Karpas-422 (cell line): ENCODE measurements around the gene NACC1. TPM values are rescaled to one million over a fixed set of nuclear protein-coding genes. Genes with fewer than 3 reads are reported as not detected.

ENCODE experiments used
- DNase-seq: peaks from one replicate; pipeline ENCODE4 v3.0.0-alpha.2; 2015
- H2AFZ ChIP-seq: fragments of 200-600 bp; sonication (generic); 2 replicates; pipeline ENCODE4 v1.6.1; 2014; ENCODE audit warnings: antibody characterized with exemption, low read length, mixed read lengths
- H3K27ac ChIP-seq: fragments of 200-600 bp; sonication (generic); 2 replicates; pipeline ENCODE4 v1.5.1; 2014; ENCODE audit warnings: mild to moderate bottlenecking, low read length, moderate library complexity
- H3K27me3 ChIP-seq: fragments of 200-600 bp; sonication (generic); 2 replicates; pipeline ENCODE4 v1.6.1; 2014; ENCODE audit warnings: low read length, mixed read lengths
- H3K36me3 ChIP-seq: fragments of 200-600 bp; sonication (generic); 2 replicates; pipeline ENCODE4 v1.6.1; 2014; ENCODE audit warnings: low read length, mixed read lengths; ENCODE audit not compliant: insufficient read depth
- H3K4me1 ChIP-seq: fragments of 200-600 bp; sonication (generic); 2 replicates; pipeline ENCODE4 v1.6.1; 2014; ENCODE audit warnings: mild to moderate bottlenecking, low read length, mixed read lengths
- H3K4me2 ChIP-seq: fragments of 200-600 bp; sonication (generic); 2 replicates; pipeline ENCODE4 v1.6.1; 2014; ENCODE audit warnings: low read length, low read depth, mild to moderate bottlenecking; ENCODE audit not compliant: poor library complexity, severe bottlenecking
- H3K4me3 ChIP-seq: fragments of 200-600 bp; sonication (generic); 2 replicates; pipeline ENCODE4 v1.5.1; 2014; ENCODE audit warnings: mild to moderate bottlenecking, antibody characterized with exemption, low read length, mixed read lengths
- H3K79me2 ChIP-seq: fragments of 200-600 bp; sonication (generic); 2 replicates; pipeline ENCODE4 v1.6.1; 2014; ENCODE audit warnings: mild to moderate bottlenecking, low read length, mixed read lengths
- H3K9ac ChIP-seq: fragments of 200-600 bp; sonication (generic); 2 replicates; pipeline ENCODE4 v1.6.0; 2014; ENCODE audit warnings: low read length
- H3K9me2 ChIP-seq: fragments of 200-600 bp; sonication (generic), shearing (Covaris generic); replicated peaks from 2 replicates; pipeline ENCODE4 v1.6.0; 2014; ENCODE audit warnings: mild to moderate bottlenecking, low read length, moderate library complexity; ENCODE audit not compliant: insufficient read depth
- H3K9me3 ChIP-seq: fragments of 300-700, 200-600 bp; sonication (generic); 2 replicates; pipeline ENCODE4 v1.6.1; 2014; ENCODE audit warnings: low read length, mixed read lengths
- H4K20me1 ChIP-seq: fragments of 200-600 bp; sonication (generic); 2 replicates; pipeline ENCODE4 v1.6.1; 2014; ENCODE audit warnings: mild to moderate bottlenecking, antibody characterized with exemption, low read length, low read depth; ENCODE audit not compliant: insufficient read depth
- total RNA-seq: library from RNA; depleted of rRNA; stranded (reverse); fragments of >200 nt; shearing (Covaris generic); gene quantifications from 2 replicates; pipeline ENCODE4 v1.2.3, GENCODE V29; 2014; ENCODE audit warnings: low replicate concordance; rRNA removed

Gene NACC1
- 28.0 and 76.4 TPM in 2 replicates for total RNA-seq

GRCh38 chr19:13117772-13118423, at the start of gene NACC1:
NACC1 (plus strand) TSS chr19:13118264; CDS start chr19:13135208, 16,944 bp downstream.
- H3K27ac ChIP-seq = peak within 1 kb of the TSS; percentile 91
- H4K20me1 ChIP-seq = peaks cover 40% of the 10 kb centered on the region
- H3K27me3 ChIP-seq = no peaks in the 10 kb centered on the region
- H3K36me3 ChIP-seq = no peaks in the 10 kb centered on the region
- peak within 1 kb of the TSS; percentile 100 for H3K9ac ChIP-seq
- peak; percentile 97 for DNase-seq
- no peaks in the 10 kb centered on the region for H3K9me3 ChIP-seq
- no peaks in the 10 kb centered on the region for H3K9me2 ChIP-seq
- peak within 1 kb of the TSS; percentile 91 for H3K4me2 ChIP-seq
- H3K4me3 ChIP-seq = peak within 1 kb of the TSS; percentile 98
- peaks cover 44% of the 10 kb centered on the region for H3K4me1 ChIP-seq
- peaks cover 64% of the 10 kb centered on the region for H3K79me2 ChIP-seq
- H2AFZ ChIP-seq = peak within 1 kb of the TSS; percentile 73; the same call in 1 of the 2 replicates

- Histone ChIP-seq H4K20me1 (no peaks in the 10 kb centered on the region), H3K4me3 (no peak overlapping the region), H3K4me2 (no peak overlapping the region), H3K36me3 (no peaks in the 10 kb centered on the region), H2AFZ (no peak overlapping the region), H3K4me1 (no peaks in the 10 kb centered on the region), H3K79me2 (no peaks in the 10 kb centered on the region), H3K9me3 (no peaks in the 10 kb centered on the region), H3K27me3 (no peaks in the 10 kb centered on the region), H3K27ac (no peak overlapping the region), H3K9me2 (no peaks in the 10 kb centered on the region), H3K9ac (no peak overlapping the region)
- DNase-seq = no peak
Observed at GRCh38 chr19:13069415-13070359, 48.4 kb upstream of the NACC1 start.

GRCh38 chr19:13070425-13071140, 47.5 kb upstream of the NACC1 start:
- no peaks in the 10 kb centered on the region for H3K36me3 ChIP-seq
- no peak overlapping the region for H2AFZ ChIP-seq
- no peaks in the 10 kb centered on the region for H3K4me1 ChIP-seq
- H3K4me2 ChIP-seq = no peak overlapping the region
- H3K9me3 ChIP-seq = no peaks in the 10 kb centered on the region
- H3K9me2 ChIP-seq = no peaks in the 10 kb centered on the region
- H3K27me3 ChIP-seq = no peaks in the 10 kb centered on the region
- H4K20me1 ChIP-seq = no peaks in the 10 kb centered on the region
- H3K27ac ChIP-seq = no peak overlapping the region
- no peak overlapping the region for H3K4me3 ChIP-seq
- H3K79me2 ChIP-seq = no peaks in the 10 kb centered on the region
- no peak overlapping the region for H3K9ac ChIP-seq
- DNase-seq = no peak

- Histone ChIP-seq H3K27ac (no peak overlapping the region), H3K9me2 (no peaks in the 10 kb centered on the region), H3K27me3 (no peaks in the 10 kb centered on the region), H2AFZ (no peak overlapping the region), H3K4me1 (no peaks in the 10 kb centered on the region), H3K4me3 (no peak overlapping the region), H3K9ac (no peak overlapping the region), H3K36me3 (no peaks in the 10 kb centered on the region), H3K4me2 (no peak overlapping the region), H3K9me3 (no peaks in the 10 kb centered on the region), H4K20me1 (no peaks in the 10 kb centered on the region), H3K79me2 (no peaks in the 10 kb centered on the region)
- DNase-seq = no peak
Observed at GRCh38 chr19:13071444-13072187, 46.4 kb upstream of the NACC1 start.

GRCh38 chr19:13072188-13072908, 45.7 kb upstream of the NACC1 start:
- Histone ChIP-seq H2AFZ (no peak overlapping the region), H3K4me2 (no peak overlapping the region), H3K36me3 (no peaks in the 10 kb centered on the region), H3K4me1 (no peaks in the 10 kb centered on the region), H3K9ac (no peak overlapping the region), H3K79me2 (no peaks in the 10 kb centered on the region), H3K27ac (no peak overlapping the region), H3K9me2 (no peaks in the 10 kb centered on the region), H4K20me1 (no peaks in the 10 kb centered on the region), H3K9me3 (no peaks in the 10 kb centered on the region), H3K27me3 (no peaks in the 10 kb centered on the region), H3K4me3 (no peak overlapping the region)
- no peak for DNase-seq

- Histone ChIP-seq H3K27ac (no peak overlapping the region), H4K20me1 (no peaks in the 10 kb centered on the region), H3K9ac (no peak overlapping the region), H3K4me1 (no peaks in the 10 kb centered on the region), H3K27me3 (no peaks in the 10 kb centered on the region), H3K4me3 (no peak overlapping the region), H2AFZ (no peak overlapping the region), H3K36me3 (no peaks in the 10 kb centered on the region), H3K9me3 (no peaks in the 10 kb centered on the region), H3K79me2 (no peaks in the 10 kb centered on the region), H3K4me2 (no peak overlapping the region), H3K9me2 (no peaks in the 10 kb centered on the region)
- no peak for DNase-seq
Observed at GRCh38 chr19:13073263-13073662, 44.8 kb upstream of the NACC1 start.

- no peaks in the 10 kb centered on the region for H3K9me3 ChIP-seq
- no peak overlapping the region for H2AFZ ChIP-seq
- no peaks in the 10 kb centered on the region for H3K4me1 ChIP-seq
- H3K4me3 ChIP-seq = no peak overlapping the region
- H4K20me1 ChIP-seq = no peaks in the 10 kb centered on the region
- H3K4me2 ChIP-seq = no peak overlapping the region
- H3K36me3 ChIP-seq = no peaks in the 10 kb centered on the region
- no peak overlapping the region for H3K27ac ChIP-seq
- no peak overlapping the region for H3K9ac ChIP-seq
- H3K9me2 ChIP-seq = no peaks in the 10 kb centered on the region
- no peaks in the 10 kb centered on the region for H3K27me3 ChIP-seq
- no peaks in the 10 kb centered on the region for H3K79me2 ChIP-seq
- DNase-seq = no peak
Observed at GRCh38 chr19:13074378-13074777, 43.7 kb upstream of the NACC1 start.
